ENCODE results near the gene UBL3.

DNA sequence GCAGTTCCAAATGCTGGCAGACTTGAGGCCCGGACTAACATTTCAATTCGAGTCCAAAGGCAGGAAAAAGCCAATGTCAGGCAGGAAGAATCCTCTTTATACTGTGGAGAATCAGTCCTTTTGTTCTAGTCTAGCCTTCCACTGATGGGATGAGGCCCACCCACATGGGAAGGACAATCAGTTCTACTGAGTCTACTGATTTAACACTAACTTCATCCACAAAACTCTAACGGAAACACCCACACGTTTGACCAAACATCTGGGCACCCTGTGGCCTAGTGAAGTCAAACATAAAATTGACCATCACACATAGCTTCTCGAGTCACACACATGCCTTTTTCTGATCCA is 100.3 kb downstream of the UBL3 start:
- TF ChIP-seq BCL11A (IDR thresholded peaks at IDR 0.05; ENCODE audit: low read depth in 2 of 2, low read length in 2 of 2) (no peak), YY1 (IDR thresholded peaks at IDR 0.05; ENCODE audit: low read depth, low read length) (no peak), SP1 (IDR thresholded peaks at IDR 0.05; ENCODE audit: low read depth, low read length) (no peak), TAF1 (IDR thresholded peaks at IDR 0.05; ENCODE audit: low read depth, low read length) (no peak), EP300 (IDR thresholded peaks at IDR 0.05; ENCODE audit: borderline replicate concordance in 1 of 2, low read depth in 2 of 2, low read length in 2 of 2) (no peak), BACH1 (IDR thresholded peaks at IDR 0.05; ENCODE audit: low read length) (no peak), EZH2 (IDR thresholded peaks at IDR 0.05; ENCODE audit: low read depth, low read length, severe bottlenecking) (no peak), ZNF274 (IDR thresholded peaks at IDR 0.05; ENCODE audit: borderline replicate concordance, extremely low read depth, low read length) (no peak), POLR2A (IDR thresholded peaks at IDR 0.05; ENCODE audit: control extremely low read depth in 1 of 2, low read depth in 2 of 2, low read length in 2 of 2) (no peak), RAD21 (IDR thresholded peaks at IDR 0.05 in 1 of 2, conservative IDR thresholded peaks at IDR 0.05 in 1 of 2; ENCODE audit: low read depth in 2 of 2, low read length in 2 of 2) (no peak)
- TF ChIP-seq, protein P1, sequence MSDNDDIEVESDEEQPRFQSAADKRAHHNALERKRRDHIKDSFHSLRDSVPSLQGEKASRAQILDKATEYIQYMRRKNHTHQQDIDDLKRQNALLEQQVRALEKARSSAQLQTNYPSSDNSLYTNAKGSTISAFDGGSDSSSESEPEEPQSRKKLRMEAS (IDR thresholded peaks at IDR 0.05): no peak
- TF ChIP-seq, protein P2, sequence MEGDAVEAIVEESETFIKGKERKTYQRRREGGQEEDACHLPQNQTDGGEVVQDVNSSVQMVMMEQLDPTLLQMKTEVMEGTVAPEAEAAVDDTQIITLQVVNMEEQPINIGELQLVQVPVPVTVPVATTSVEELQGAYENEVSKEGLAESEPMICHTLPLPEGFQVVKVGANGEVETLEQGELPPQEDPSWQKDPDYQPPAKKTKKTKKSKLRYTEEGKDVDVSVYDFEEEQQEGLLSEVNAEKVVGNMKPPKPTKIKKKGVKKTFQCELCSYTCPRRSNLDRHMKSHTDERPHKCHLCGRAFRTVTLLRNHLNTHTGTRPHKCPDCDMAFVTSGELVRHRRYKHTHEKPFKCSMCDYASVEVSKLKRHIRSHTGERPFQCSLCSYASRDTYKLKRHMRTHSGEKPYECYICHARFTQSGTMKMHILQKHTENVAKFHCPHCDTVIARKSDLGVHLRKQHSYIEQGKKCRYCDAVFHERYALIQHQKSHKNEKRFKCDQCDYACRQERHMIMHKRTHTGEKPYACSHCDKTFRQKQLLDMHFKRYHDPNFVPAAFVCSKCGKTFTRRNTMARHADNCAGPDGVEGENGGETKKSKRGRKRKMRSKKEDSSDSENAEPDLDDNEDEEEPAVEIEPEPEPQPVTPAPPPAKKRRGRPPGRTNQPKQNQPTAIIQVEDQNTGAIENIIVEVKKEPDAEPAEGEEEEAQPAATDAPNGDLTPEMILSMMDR (IDR thresholded peaks at IDR 0.05; ENCODE audit: control extremely low read depth in 1 of 3, insufficient read depth in 1 of 3, low read depth in 1 of 3, low read length in 3 of 3): no peak
